Neuronal stem cell (in vitro differentiated cells): ENCODE measurements around the gene CACNB3.
"Not testable (repeated sequence)": the region's sequence is repeated elsewhere in the genome, so short reads cannot be mapped to it uniquely, and the experiment has no call there.

Source experiments
- DNase-seq: peaks from one replicate; pipeline ENCODE4 v3.0.0-alpha.2; 2013; ENCODE audit warnings: low spot score
- H2AFZ ChIP-seq: one replicate; pipeline ENCODE4 v1.6.1; 2013; ENCODE audit warnings: mild to moderate bottlenecking, low read length, inconsistent platforms
- H2AK5ac ChIP-seq: 2 replicates; pipeline ENCODE4 v1.6.1; 2013; ENCODE audit warnings: low read depth, mild to moderate bottlenecking, inconsistent platforms, low read length, moderate library complexity, mixed read lengths
- H2BK120ac ChIP-seq: 2 replicates; pipeline ENCODE4 v1.6.1; 2013; ENCODE audit warnings: low read depth, mild to moderate bottlenecking, inconsistent platforms, low read length, moderate library complexity, mixed read lengths
- H2BK12ac ChIP-seq: one replicate; pipeline ENCODE4 v1.6.1; 2013; ENCODE audit warnings: low read length, inconsistent platforms
- H2BK15ac ChIP-seq: 2 replicates; pipeline ENCODE4 v1.6.1; 2013; ENCODE audit warnings: mild to moderate bottlenecking, low read length, inconsistent platforms, mixed read lengths
- H2BK5ac ChIP-seq: one replicate; pipeline ENCODE4 v1.6.1; 2013; ENCODE audit warnings: inconsistent platforms, mild to moderate bottlenecking, low read length, moderate library complexity
- H3K14ac ChIP-seq: one replicate; pipeline ENCODE4 v1.6.1; 2013; ENCODE audit warnings: low read length, inconsistent platforms
- H3K18ac ChIP-seq: 2 replicates; pipeline ENCODE4 v1.6.1; 2013; ENCODE audit warnings: low read length, inconsistent platforms
- H3K23ac ChIP-seq: 2 replicates; pipeline ENCODE4 v1.6.1; 2013; ENCODE audit warnings: low read depth, mild to moderate bottlenecking, mixed read lengths, low read length, inconsistent platforms; ENCODE audit not compliant: poor library complexity
- H3K27ac ChIP-seq: replicated peaks from 3 replicates; pipeline ENCODE4 v1.5.1; 2013; ENCODE audit warnings: low read length, inconsistent platforms
- H3K27me3 ChIP-seq, 3 experiments: 2 replicates each; pipeline ENCODE4 v1.6.1; 2013; ENCODE audit warnings: low read length in 3 of 3, mild to moderate bottlenecking in 2 of 3, inconsistent platforms in 1 of 3, low read depth in 1 of 3, mixed read lengths in 1 of 3, moderate library complexity in 1 of 3; ENCODE audit not compliant: control insufficient read depth in 3 of 3, insufficient read depth in 3 of 3
- H3K36me3 ChIP-seq, 2 donors: replicated peaks in 1 of 2; 2 replicates each; pipeline ENCODE4 v1.6.1; 2013; ENCODE audit warnings: low read length in 2 of 2; ENCODE audit not compliant: control insufficient read depth in 2 of 2, insufficient read depth in 2 of 2
- H3K4ac ChIP-seq: 2 replicates; pipeline ENCODE4 v1.6.1; 2013; ENCODE audit warnings: inconsistent platforms, mild to moderate bottlenecking, low read length, moderate library complexity
- H3K4me1 ChIP-seq, 2 donors: 1 replicate in 1 of 2; 2 replicates in 1 of 2; pipeline ENCODE4 v1.6.1; 2013; ENCODE audit warnings: low read length in 2 of 2, low read depth in 1 of 2; ENCODE audit not compliant: control insufficient read depth in 2 of 2, insufficient read depth in 1 of 2
- H3K4me2 ChIP-seq: one replicate; pipeline ENCODE4 v1.6.1; 2013; ENCODE audit warnings: mild to moderate bottlenecking, low read length, inconsistent platforms; ENCODE audit not compliant: insufficient read depth, poor library complexity, severe bottlenecking
- H3K4me3 ChIP-seq, 2 donors: 2 replicates each; pipeline ENCODE4 v1.5.1; 2013; ENCODE audit warnings: low read length in 2 of 2, mild to moderate bottlenecking in 2 of 2, inconsistent platforms in 1 of 2, moderate library complexity in 1 of 2
- H3K79me1 ChIP-seq: one replicate; pipeline ENCODE4 v1.6.1; 2013; ENCODE audit warnings: low read depth, mild to moderate bottlenecking, inconsistent platforms, low read length, moderate library complexity
- H3K9ac ChIP-seq: one replicate; pipeline ENCODE4 v1.6.1; 2013; ENCODE audit warnings: mild to moderate bottlenecking, low read depth, low read length, inconsistent platforms; ENCODE audit not compliant: poor library complexity
- H3K9me3 ChIP-seq, 2 donors: replicated peaks in 1 of 2; 2 replicates each; pipeline versions ENCODE3 to v1.6.1; 2013; ENCODE audit warnings: low read length in 2 of 2, mild to moderate bottlenecking in 2 of 2, inconsistent platforms in 1 of 2, low read depth in 1 of 2, mixed read lengths in 1 of 2, moderate library complexity in 1 of 2; ENCODE audit not compliant: control insufficient read depth in 2 of 2, insufficient read depth in 1 of 2
- H4K8ac ChIP-seq: one replicate; pipeline ENCODE4 v1.6.1; 2013; ENCODE audit warnings: low read depth, mild to moderate bottlenecking, inconsistent platforms, low read length, moderate library complexity
- H4K91ac ChIP-seq: one replicate; pipeline ENCODE4 v1.6.1; 2013; ENCODE audit warnings: low read length, low read depth, mild to moderate bottlenecking, inconsistent platforms; ENCODE audit not compliant: poor library complexity
- WGBS, 2 donors: extraction: QIAGEN DNeasy Blood & Tissue Kit; methylation state at CpG; one replicate each; pipeline ENCODE4 v1.1.7; 2013; ENCODE audit warnings: missing lambda C conversion rate in 2 of 2, mixed read lengths in 1 of 2; ENCODE audit not compliant: insufficient read length in 2 of 2, insufficient replicate concordance in 1 of 2; ENCODE audit errors: extremely low coverage in 2 of 2; 5-methylcytosine and 5-hydroxymethylcytosine counted together

CACNB3 gene

GRCh38 chr12:48852734-48853688 is 34.7 kb downstream of the CACNB3 start:
- Histone ChIP-seq H3K27ac (no peak overlapping the region), H3K14ac (no peak overlapping the region), H3K18ac (no peak overlapping the region), H3K4me3 (peak overlapping the region; percentile 37 to 98), H2BK12ac (no peak overlapping the region), H2AFZ (peak overlapping the region; percentile 82), H3K4me1 (peaks cover 6 to 13% of the 10 kb centered on the region in 2 donors), H3K9me3 (no peaks in the 10 kb centered on the region), H4K8ac (no peak overlapping the region), H2BK15ac (no peak overlapping the region), H2AK5ac (no peak overlapping the region), H3K4me2 (no peak overlapping the region), H2BK120ac (no peak overlapping the region), H3K23ac (no peak overlapping the region), H3K4ac (no peak overlapping the region), H3K79me1 (peaks cover 6% of the 10 kb centered on the region), H4K91ac (no peak overlapping the region), H2BK5ac (no peak overlapping the region), H3K27me3 (no peaks in the 10 kb centered on the region), H3K9ac (no peak overlapping the region), H3K36me3 (peaks cover 2 to 35% of the 10 kb centered on the region in 2 donors)
- WGBS, 2 donors = no CpG with 5 or more reads among the region's 11 CpGs
- peak; percentile 96 for DNase-seq

GRCh38 chr12:48854488-48854887 is 36.2 kb downstream of the CACNB3 start:
- Histone ChIP-seq H2BK5ac (no peak overlapping the region), H3K27ac (no peak overlapping the region), H2AK5ac (no peak overlapping the region), H2BK120ac (no peak overlapping the region), H2BK12ac (no peak overlapping the region), H2AFZ (no peak overlapping the region), H3K4me3 (no peak overlapping the region), H3K4me1 (peaks cover 6 to 13% of the 10 kb centered on the region in 2 donors), H3K14ac (no peak overlapping the region), H3K27me3 (no peaks in the 10 kb centered on the region), H2BK15ac (peak overlapping the region; percentile 27), H3K23ac (no peak overlapping the region), H3K36me3 (peaks cover 2 to 26% of the 10 kb centered on the region in 2 donors), H4K91ac (no peak overlapping the region), H3K9me3 (no peaks in the 10 kb centered on the region), H4K8ac (no peak overlapping the region), H3K4me2 (no peak overlapping the region), H3K79me1 (peaks cover 6% of the 10 kb centered on the region), H3K18ac (no peak overlapping the region), H3K4ac (no peak overlapping the region), H3K9ac (no peak overlapping the region)
- DNase-seq = no peak
- WGBS, 2 donors = no CpG with 5 or more reads among the region's 4 CpGs

- not testable (repeated sequence) for H2BK120ac ChIP-seq, H3K23ac ChIP-seq, H2AFZ ChIP-seq, H3K4me3 ChIP-seq, H3K9me3 ChIP-seq, H3K4ac ChIP-seq, H3K27me3 ChIP-seq, H3K9ac ChIP-seq, H3K14ac ChIP-seq, H3K27ac ChIP-seq, H2AK5ac ChIP-seq, DNase-seq, H4K91ac ChIP-seq, H2BK5ac ChIP-seq, H3K4me2 ChIP-seq, H3K18ac ChIP-seq, H4K8ac ChIP-seq, H2BK15ac ChIP-seq, H2BK12ac ChIP-seq, H3K79me1 ChIP-seq
- peaks cover 6 to 13% of the 10 kb centered on the region in 2 donors for H3K4me1 ChIP-seq
- H3K36me3 ChIP-seq = peaks cover 0 to 21% of the 10 kb centered on the region in 2 donors
- no CpG with 5 or more reads among the region's 10 CpGs for WGBS, 2 donors
Measured at GRCh38 chr12:48854932-48855331, 36.6 kb downstream of the CACNB3 start.

GRCh38 chr12:48856379-48856778 is 38.1 kb downstream of the CACNB3 start:
- no peak overlapping the region for H2BK15ac ChIP-seq
- peaks cover 8 to 20% of the 10 kb centered on the region in 2 donors for H3K36me3 ChIP-seq
- no peaks in the 10 kb centered on the region for H3K27me3 ChIP-seq
- no peak overlapping the region for H3K4me3 ChIP-seq
- H3K27ac ChIP-seq = no peak overlapping the region
- H2AK5ac ChIP-seq = no peak overlapping the region
- peaks cover 3 to 7% of the 10 kb centered on the region in 2 donors for H3K4me1 ChIP-seq
- no peak overlapping the region for H4K8ac ChIP-seq
- no peak overlapping the region for H3K9ac ChIP-seq
- H3K18ac ChIP-seq = no peak overlapping the region
- H2BK5ac ChIP-seq = no peak overlapping the region
- H2BK120ac ChIP-seq = no peak overlapping the region
- H3K14ac ChIP-seq = no peak overlapping the region
- peaks cover 4% of the 10 kb centered on the region for H3K79me1 ChIP-seq
- H3K9me3 ChIP-seq = no peaks in the 10 kb centered on the region
- no peak overlapping the region for H2BK12ac ChIP-seq
- no peak overlapping the region for H2AFZ ChIP-seq
- H3K23ac ChIP-seq = no peak overlapping the region
- DNase-seq = no peak
- no peak overlapping the region for H4K91ac ChIP-seq
- H3K4ac ChIP-seq = no peak overlapping the region
- no CpG with 5 or more reads among the region's 2 CpGs for WGBS, 2 donors
- H3K4me2 ChIP-seq = no peak overlapping the region
